ENCODE measurements around the gene NDOR1.

NDOR1 gene

DNA sequence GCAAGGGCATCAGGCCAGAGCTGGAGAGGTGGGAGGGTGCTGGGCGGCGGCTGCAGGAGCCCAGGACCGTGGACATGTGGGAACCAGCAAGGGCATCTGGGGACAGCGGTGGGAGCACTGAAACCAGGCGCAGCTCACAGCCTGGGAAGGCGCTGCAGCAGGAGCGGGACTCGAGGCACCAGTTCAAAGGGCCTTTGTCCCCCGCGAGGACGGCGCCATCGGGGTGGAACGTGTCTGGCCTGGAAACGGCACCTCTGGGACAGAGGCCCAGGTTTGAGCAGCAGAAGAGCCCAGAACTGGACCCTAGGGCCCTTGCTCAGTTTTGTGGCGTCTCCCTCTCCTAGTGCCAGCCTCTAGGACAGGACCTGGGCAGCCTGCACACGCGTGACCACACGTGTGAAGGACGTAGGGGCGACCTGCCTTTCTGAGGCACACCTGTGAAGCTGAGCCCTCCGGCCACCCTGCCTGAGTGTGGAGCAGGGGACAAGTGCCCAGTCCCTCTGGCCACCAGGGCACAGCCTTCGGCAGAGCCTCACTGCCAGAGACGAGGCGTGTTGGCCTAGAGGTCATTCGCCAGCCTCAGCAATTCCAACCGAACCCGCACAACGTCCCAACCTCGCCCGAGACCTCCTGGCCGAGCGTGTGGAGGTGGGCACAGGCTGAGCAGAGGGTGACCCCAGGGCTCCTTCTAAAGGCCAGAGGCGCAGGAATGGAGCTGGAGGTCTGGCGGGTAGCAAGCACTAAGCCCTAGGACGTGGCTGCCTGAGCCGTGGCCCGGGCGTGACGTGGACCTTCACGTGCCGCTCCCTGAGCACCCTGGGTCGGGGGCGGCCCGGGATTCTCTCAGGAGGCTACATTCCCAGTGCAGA, 31.5 kb upstream of the NDOR1 start:
- TF ChIP-seq, protein P1, sequence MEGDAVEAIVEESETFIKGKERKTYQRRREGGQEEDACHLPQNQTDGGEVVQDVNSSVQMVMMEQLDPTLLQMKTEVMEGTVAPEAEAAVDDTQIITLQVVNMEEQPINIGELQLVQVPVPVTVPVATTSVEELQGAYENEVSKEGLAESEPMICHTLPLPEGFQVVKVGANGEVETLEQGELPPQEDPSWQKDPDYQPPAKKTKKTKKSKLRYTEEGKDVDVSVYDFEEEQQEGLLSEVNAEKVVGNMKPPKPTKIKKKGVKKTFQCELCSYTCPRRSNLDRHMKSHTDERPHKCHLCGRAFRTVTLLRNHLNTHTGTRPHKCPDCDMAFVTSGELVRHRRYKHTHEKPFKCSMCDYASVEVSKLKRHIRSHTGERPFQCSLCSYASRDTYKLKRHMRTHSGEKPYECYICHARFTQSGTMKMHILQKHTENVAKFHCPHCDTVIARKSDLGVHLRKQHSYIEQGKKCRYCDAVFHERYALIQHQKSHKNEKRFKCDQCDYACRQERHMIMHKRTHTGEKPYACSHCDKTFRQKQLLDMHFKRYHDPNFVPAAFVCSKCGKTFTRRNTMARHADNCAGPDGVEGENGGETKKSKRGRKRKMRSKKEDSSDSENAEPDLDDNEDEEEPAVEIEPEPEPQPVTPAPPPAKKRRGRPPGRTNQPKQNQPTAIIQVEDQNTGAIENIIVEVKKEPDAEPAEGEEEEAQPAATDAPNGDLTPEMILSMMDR (IDR thresholded peaks at IDR 0.05; ENCODE audit: insufficient read depth, low read depth, low read length, missing control alignments): no peak
- no peak overlapping the region for H3K4me3 ChIP-seq (ENCODE audit: low read length)
- no peak for DNase-seq (ENCODE audit: low read depth)

DNA sequence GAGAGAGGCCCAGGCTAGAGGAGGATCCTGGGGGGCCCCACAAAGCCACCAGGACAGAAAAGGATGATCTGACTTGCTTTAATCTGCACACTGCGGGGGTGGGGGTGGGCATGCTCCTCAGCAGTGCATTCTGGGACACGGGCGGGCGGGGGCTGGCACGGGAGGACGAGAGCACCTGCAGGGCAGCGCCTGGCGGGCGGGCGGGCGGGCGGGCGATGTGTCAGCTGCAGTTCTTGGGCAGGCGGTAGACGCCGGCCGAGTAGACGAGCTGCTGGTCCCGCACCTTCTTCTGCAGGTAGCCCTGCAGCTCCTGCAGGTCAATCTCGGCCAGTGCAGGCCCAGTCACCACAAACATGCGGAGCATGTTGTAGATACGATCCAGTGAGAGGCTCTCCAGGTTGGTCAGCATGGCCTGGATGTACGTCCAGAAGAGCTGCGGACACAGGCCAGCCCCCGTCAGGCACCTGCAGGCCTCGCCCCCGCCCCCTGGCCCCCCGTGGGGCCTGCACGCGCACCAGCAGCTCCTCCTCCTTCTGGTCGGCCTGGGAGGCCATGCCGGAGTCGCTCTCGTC, 30.7 kb upstream of the NDOR1 start:
- no peak for DNase-seq (ENCODE audit: low read depth)
- TF ChIP-seq, protein P1 (IDR thresholded peaks at IDR 0.05; ENCODE audit: insufficient read depth, low read depth, low read length, missing control alignments): no peak
- no peak overlapping the region for H3K4me3 ChIP-seq (ENCODE audit: low read length)

GRCh38 chr9:137175345-137175961, 30.0 kb upstream of the NDOR1 start:
- no peak for DNase-seq (ENCODE audit: low read depth)
- TF ChIP-seq, protein P1 (IDR thresholded peaks at IDR 0.05; ENCODE audit: insufficient read depth, low read depth, low read length, missing control alignments): no peak
- no peak overlapping the region for H3K4me3 ChIP-seq (ENCODE audit: low read length)

DNA sequence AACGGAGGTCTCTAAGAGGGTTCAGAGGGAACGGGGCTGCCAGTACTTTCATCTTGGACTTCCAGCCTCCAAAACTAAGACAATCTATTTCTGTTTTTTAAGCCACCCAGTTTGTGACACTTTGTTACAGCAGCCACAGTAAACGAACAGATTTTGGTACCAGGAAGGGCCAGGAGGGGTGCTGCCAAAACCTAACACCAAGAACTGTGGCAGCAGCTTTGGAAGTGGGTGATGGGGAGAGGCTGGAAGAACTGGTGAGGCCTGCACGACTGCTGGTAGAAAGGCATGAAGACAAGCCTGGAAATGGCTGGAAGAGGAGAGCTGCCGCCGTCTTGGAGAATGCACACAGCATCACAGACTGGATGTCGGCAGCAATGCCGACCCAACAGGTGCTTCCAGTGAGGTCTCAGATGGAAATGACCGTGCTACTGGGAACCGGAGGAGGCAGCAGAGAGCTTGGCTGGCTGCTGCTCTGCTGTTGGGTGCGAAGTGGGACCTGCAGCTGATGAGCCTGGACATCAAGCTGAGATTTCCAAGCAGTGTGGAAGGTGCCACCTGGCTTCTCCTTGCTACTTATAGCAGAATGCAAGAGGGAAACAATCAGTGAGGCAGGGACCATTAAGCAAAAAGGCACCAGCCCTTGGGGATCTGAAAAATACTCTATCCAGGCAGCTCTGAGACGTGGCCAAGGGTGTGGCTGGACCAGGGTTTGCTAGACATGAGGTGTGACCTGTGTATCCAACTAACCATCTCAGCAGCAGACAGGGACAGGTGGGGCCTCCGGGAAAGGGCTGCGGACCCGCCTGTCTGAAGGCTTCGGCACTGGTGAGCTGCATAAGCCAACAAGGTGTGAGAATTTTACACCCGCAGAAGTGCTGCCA, 29.0 kb upstream of the NDOR1 start:
- peak; percentile 68 for DNase-seq (ENCODE audit: low read depth)
- TF ChIP-seq, protein P1 (IDR thresholded peaks at IDR 0.05; ENCODE audit: insufficient read depth, low read depth, low read length, missing control alignments): peak; percentile 82
- no peak overlapping the region for H3K4me3 ChIP-seq (ENCODE audit: low read length)

- DNase-seq (ENCODE audit: low read depth): no peak
- TF ChIP-seq, protein P1 (IDR thresholded peaks at IDR 0.05; ENCODE audit: insufficient read depth, low read depth, low read length, missing control alignments): no peak
- no peak overlapping the region for H3K4me3 ChIP-seq (ENCODE audit: low read length)
These were observed 27.1 kb upstream of the NDOR1 start for GRCh38 chr9:137178201-137178938.

Data from epithelial cell of esophagus (primary cell).